Activated CD4-positive, alpha-beta T cell treated with anti-CD3 and anti-CD28 coated beads, Interleukin-2, amount 10 ng/mL, durations not matched to agents 24 days and 14 days (primary cell): ENCODE data around the gene ANKRD13B. TPM values are rescaled to one million over a fixed set of nuclear protein-coding genes. Genes with fewer than 3 reads are reported as not detected.
A peak's percentile ranks its signal among the peaks of the same experiment; 100 is the strongest.

Source experiments
- DNase-seq: peaks from one replicate; pipeline ENCODE4 v3.0.0; 2022
- H3K27ac Mint-ChIP-seq: one replicate; pipeline ENCODE4 v1.8.0; 2022; ENCODE audit warnings: mild to moderate bottlenecking, mixed read lengths
- H3K27me3 Mint-ChIP-seq: one replicate; pipeline ENCODE4 v1.8.0; 2022; ENCODE audit warnings: mixed read lengths
- H3K36me3 Mint-ChIP-seq: one replicate; pipeline ENCODE4 v1.8.0; 2022; ENCODE audit warnings: low read depth, mild to moderate bottlenecking, mixed read lengths
- H3K4me1 Mint-ChIP-seq: one replicate; pipeline ENCODE4 v1.8.0; 2021; ENCODE audit warnings: mixed read lengths
- H3K4me3 Mint-ChIP-seq: one replicate; pipeline ENCODE4 v1.8.0; 2022; ENCODE audit warnings: mild to moderate bottlenecking, moderate library complexity, mixed read lengths
- H3K9me3 Mint-ChIP-seq: one replicate; pipeline ENCODE4 v1.8.0; 2021; ENCODE audit warnings: mixed read lengths
- intact Hi-C: fragments of 100-400 bp; cut with micrococcal nuclease; formaldehyde crosslinking; loops from one replicate; pipeline ENCODE4 v1.15.1; 2023
- total RNA-seq: library from RNA; stranded (reverse); gene quantifications from 2 replicates; pipeline ENCODE4 v1.2.3, GENCODE V29; 2022

Gene ANKRD13B
- total RNA-seq, 1 donor from 2014 or later: 49.8 TPM

- H3K9me3 Mint-ChIP-seq: no peaks in the 10 kb centered on the region
- H3K4me3 Mint-ChIP-seq: no peak overlapping the region
- H3K27ac Mint-ChIP-seq: no peak overlapping the region
- peaks cover 2% of the 10 kb centered on the region for H3K36me3 Mint-ChIP-seq
- H3K4me1 Mint-ChIP-seq: no peaks in the 10 kb centered on the region
- H3K27me3 Mint-ChIP-seq: no peaks in the 10 kb centered on the region
- no peak for DNase-seq
- intact Hi-C loops: no loop called here
Observed at GRCh38 chr17:29607557-29608195, 14.7 kb downstream of the ANKRD13B start.

- intact Hi-C loops: no loop called here
- no peak overlapping the region for H3K4me3 Mint-ChIP-seq
- H3K27me3 Mint-ChIP-seq: no peaks in the 10 kb centered on the region
- H3K9me3 Mint-ChIP-seq: no peaks in the 10 kb centered on the region
- peaks cover 2% of the 10 kb centered on the region for H3K36me3 Mint-ChIP-seq
- H3K4me1 Mint-ChIP-seq: peaks cover 3% of the 10 kb centered on the region
- H3K27ac Mint-ChIP-seq: no peak overlapping the region
- DNase-seq: no peak
Observed at GRCh38 chr17:29608986-29609385, 16.1 kb downstream of the ANKRD13B start.

GRCh38 chr17:29610395-29610794 is 17.5 kb downstream of the ANKRD13B start:
- Mint-ChIP-seq H3K9me3 (no peaks in the 10 kb centered on the region), H3K27me3 (no peaks in the 10 kb centered on the region), H3K4me1 (peaks cover 14% of the 10 kb centered on the region), H3K27ac (no peak overlapping the region), H3K4me3 (no peak overlapping the region), H3K36me3 (peaks cover 2% of the 10 kb centered on the region)
- intact Hi-C loops: no loop called here
- no peak for DNase-seq

GRCh38 chr17:29611351-29612093 is 18.6 kb downstream of the ANKRD13B start:
- Mint-ChIP-seq H3K27me3 (peaks cover 1% of the 10 kb centered on the region), H3K4me1 (peaks cover 21% of the 10 kb centered on the region), H3K9me3 (no peaks in the 10 kb centered on the region), H3K4me3 (no peak overlapping the region), H3K36me3 (peaks cover 2% of the 10 kb centered on the region), H3K27ac (no peak overlapping the region)
- intact Hi-C loops: no loop called here
- peak; percentile 58 for DNase-seq

GRCh38 chr17:29612094-29612403 is 19.1 kb downstream of the ANKRD13B start:
- Mint-ChIP-seq H3K27me3 (peaks cover 5% of the 10 kb centered on the region), H3K4me3 (no peak overlapping the region)

GRCh38 chr17:29612404-29613280 is 19.7 kb downstream of the ANKRD13B start:
- Mint-ChIP-seq H3K9me3 (no peaks in the 10 kb centered on the region), H3K4me3 (peak overlapping the region; percentile 55), H3K36me3 (peaks cover 2% of the 10 kb centered on the region), H3K27me3 (peaks cover 6% of the 10 kb centered on the region), H3K4me1 (peaks cover 33% of the 10 kb centered on the region), H3K27ac (no peak overlapping the region)
- intact Hi-C loops: loop anchor here (1.0 kb wide), 1 partner anchor 32 kb away; no protein-coding TSS in a partner anchor
- no peak for DNase-seq

More at GRCh38 chr17:29612094-29612403, 19.1 kb downstream of the ANKRD13B start:
- Mint-ChIP-seq H3K9me3 (no peaks in the 10 kb centered on the region), H3K4me1 (peaks cover 27% of the 10 kb centered on the region), H3K27ac (no peak overlapping the region), H3K36me3 (peaks cover 2% of the 10 kb centered on the region)
- intact Hi-C loops: no loop called here
- no peak for DNase-seq

GRCh38 chr17:29613352-29613837 is 20.5 kb downstream of the ANKRD13B start:
- no peak overlapping the region for H3K27ac Mint-ChIP-seq
- peak overlapping the region; percentile 83 for H3K4me3 Mint-ChIP-seq

GRCh38 chr17:29613856-29614255 is 20.9 kb downstream of the ANKRD13B start:
- DNase-seq: no peak
- H3K27ac Mint-ChIP-seq: peak overlapping the region; percentile 34
- H3K9me3 Mint-ChIP-seq: no peaks in the 10 kb centered on the region
- peak overlapping the region; percentile 83 for H3K4me3 Mint-ChIP-seq
- peaks cover 6% of the 10 kb centered on the region for H3K27me3 Mint-ChIP-seq
- intact Hi-C loops: loop anchor here (1.0 kb wide), 1 partner anchor 34 kb away; no protein-coding TSS in a partner anchor
- peaks cover 35% of the 10 kb centered on the region for H3K4me1 Mint-ChIP-seq
- peaks cover 2% of the 10 kb centered on the region for H3K36me3 Mint-ChIP-seq

More at GRCh38 chr17:29613352-29613837, 20.5 kb downstream of the ANKRD13B start:
- H3K9me3 Mint-ChIP-seq: no peaks in the 10 kb centered on the region
- peaks cover 6% of the 10 kb centered on the region for H3K27me3 Mint-ChIP-seq
- H3K4me1 Mint-ChIP-seq: peaks cover 35% of the 10 kb centered on the region
- peaks cover 2% of the 10 kb centered on the region for H3K36me3 Mint-ChIP-seq
- intact Hi-C loops: loop anchor here (1.0 kb wide), 1 partner anchor 33 kb away; no protein-coding TSS in a partner anchor
- DNase-seq: peak; percentile 99

- Mint-ChIP-seq H3K27me3 (peaks cover 6% of the 10 kb centered on the region), H3K36me3 (peaks cover under 1% of the 10 kb centered on the region), H3K27ac (peak overlapping the region; percentile 82), H3K4me1 (peaks cover 35% of the 10 kb centered on the region), H3K9me3 (no peaks in the 10 kb centered on the region), H3K4me3 (peak overlapping the region; percentile 83)
- intact Hi-C loops: loop anchor here (1.0 to 5.0 kb wide), 4 partner anchors 10 to 318 kb away; partner anchors contain the start of genes SSH2 and TP53I13
- DNase-seq: no peak
Observed at GRCh38 chr17:29614349-29615047, 21.6 kb downstream of the ANKRD13B start.

GRCh38 chr17:29615048-29615385 is 22.1 kb downstream of the ANKRD13B start:
- peak; percentile 93 for DNase-seq
- Mint-ChIP-seq H3K4me3 (peak overlapping the region; percentile 83), H3K27ac (peak overlapping the region; percentile 82), H3K4me1 (peaks cover 35% of the 10 kb centered on the region), H3K9me3 (no peaks in the 10 kb centered on the region), H3K36me3 (no peaks in the 10 kb centered on the region), H3K27me3 (peaks cover 6% of the 10 kb centered on the region)
- intact Hi-C loops: loop anchor here (1.0 to 5.0 kb wide), 4 partner anchors 9 to 317 kb away; partner anchors contain the start of genes SSH2 and TP53I13

GRCh38 chr17:29615492-29616299 is 22.8 kb downstream of the ANKRD13B start:
- H3K36me3 Mint-ChIP-seq: no peaks in the 10 kb centered on the region
- DNase-seq: peak; percentile 98
- intact Hi-C loops: loop anchor here (1.0 to 5.0 kb wide), 5 partner anchors 9 to 317 kb away; partner anchors contain the start of genes SSH2 and TP53I13
- H3K27ac Mint-ChIP-seq: peak overlapping the region; percentile 82
- peak overlapping the region; percentile 83 for H3K4me3 Mint-ChIP-seq
- no peaks in the 10 kb centered on the region for H3K9me3 Mint-ChIP-seq
- H3K27me3 Mint-ChIP-seq: peaks cover 6% of the 10 kb centered on the region
- peaks cover 35% of the 10 kb centered on the region for H3K4me1 Mint-ChIP-seq

GRCh38 chr17:29616300-29617048 is 23.5 kb downstream of the ANKRD13B start:
- peak; percentile 76 for DNase-seq
- peaks cover 35% of the 10 kb centered on the region for H3K4me1 Mint-ChIP-seq
- H3K4me3 Mint-ChIP-seq: peak overlapping the region; percentile 83
- H3K27ac Mint-ChIP-seq: peak overlapping the region; percentile 93
- no peaks in the 10 kb centered on the region for H3K36me3 Mint-ChIP-seq
- H3K27me3 Mint-ChIP-seq: peaks cover 6% of the 10 kb centered on the region
- intact Hi-C loops: loop anchor here (2.0 to 5.0 kb wide), 2 partner anchors 144 to 316 kb away; partner anchors contain the start of gene SSH2
- no peaks in the 10 kb centered on the region for H3K9me3 Mint-ChIP-seq
